ENCODE results near the gene ZNF281.
"Not testable (repeated sequence)": the region's sequence is repeated elsewhere in the genome, so short reads cannot be mapped to it uniquely, and the experiment has no call there.

Gene ZNF281

DNA sequence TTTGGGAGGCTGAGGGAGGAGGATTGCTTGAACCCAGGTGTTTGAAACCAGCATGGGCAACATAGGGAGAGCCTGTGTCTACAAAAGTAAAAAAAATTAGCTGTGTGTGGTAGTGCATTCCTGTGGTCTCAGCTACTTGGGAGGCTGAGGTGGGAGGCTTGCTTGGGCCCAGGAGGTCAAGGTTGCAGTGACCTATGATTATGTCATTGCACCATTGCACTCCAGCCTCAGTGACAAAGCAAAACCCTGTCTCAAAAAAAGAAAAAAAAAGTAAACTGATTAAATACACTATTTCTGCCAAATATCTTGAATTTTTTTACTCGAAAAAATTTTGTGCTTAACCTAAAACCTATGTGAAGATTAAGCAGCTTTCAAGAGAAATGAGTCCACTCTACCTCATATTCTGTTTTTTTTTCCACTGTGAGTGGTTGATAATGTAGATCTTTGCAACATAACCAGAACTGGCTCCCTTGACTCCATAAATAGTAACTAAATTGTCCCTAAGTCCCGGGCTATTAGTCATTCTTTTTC, 19.4 kb upstream of the ZNF281 start:
- no peak for DNase-seq

DNA sequence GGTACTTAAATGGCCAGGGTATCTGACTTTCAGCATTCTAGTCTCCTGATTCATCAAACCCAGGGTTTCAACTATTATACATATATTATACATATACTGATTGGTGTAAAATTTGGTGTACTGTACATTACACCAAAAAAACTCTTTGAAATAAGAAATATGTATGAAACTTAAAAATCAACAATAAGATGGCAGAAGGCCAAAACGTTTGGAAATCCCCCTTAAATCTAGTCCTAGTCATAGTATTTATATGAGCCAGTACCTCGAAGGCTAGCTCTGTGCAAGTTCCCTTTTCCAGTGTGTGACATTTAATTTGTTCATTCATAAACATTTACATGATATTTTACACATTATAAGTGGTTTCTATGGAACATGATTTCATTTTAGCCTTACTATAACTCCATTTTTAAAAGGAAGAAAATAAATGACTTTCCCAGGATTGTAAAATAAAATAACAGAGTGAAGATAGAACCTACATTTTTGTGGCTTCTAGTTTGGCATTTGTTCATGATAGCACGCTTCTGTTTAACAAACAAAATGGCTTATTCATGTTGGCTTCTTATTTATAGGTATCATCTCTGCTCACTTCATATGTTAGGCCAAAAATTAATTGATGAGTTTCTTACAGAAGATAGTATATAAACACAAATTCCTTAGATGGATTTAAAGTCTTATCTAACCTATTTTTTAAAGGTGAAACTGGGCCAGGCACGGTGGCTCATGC, 18.8 kb upstream of the ZNF281 start:
- DNase-seq: no peak

DNA sequence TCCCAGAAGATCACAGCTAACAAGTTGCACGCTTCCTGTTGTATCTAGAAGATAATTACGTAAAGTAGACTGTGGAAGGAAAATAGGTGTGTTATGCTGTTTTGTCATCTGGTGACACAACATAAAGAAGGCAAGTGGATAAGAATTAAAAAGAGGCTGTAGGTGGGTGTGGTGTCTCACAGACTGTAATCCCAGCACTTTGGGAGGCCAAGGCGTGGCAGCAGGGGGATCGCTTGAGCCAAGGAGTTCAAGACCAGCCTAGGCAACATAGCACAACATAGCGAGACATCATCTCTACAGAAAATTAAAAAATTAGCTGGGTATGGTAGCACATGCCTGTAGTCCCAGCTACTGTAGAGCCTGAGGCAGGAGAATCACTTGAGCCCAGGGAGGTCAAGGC, 17.9 kb upstream of the ZNF281 start:
- no peak for DNase-seq

GRCh38 chr1:200426196-200426595, 16.4 kb upstream of the ZNF281 start:
- DNase-seq: no peak

DNA sequence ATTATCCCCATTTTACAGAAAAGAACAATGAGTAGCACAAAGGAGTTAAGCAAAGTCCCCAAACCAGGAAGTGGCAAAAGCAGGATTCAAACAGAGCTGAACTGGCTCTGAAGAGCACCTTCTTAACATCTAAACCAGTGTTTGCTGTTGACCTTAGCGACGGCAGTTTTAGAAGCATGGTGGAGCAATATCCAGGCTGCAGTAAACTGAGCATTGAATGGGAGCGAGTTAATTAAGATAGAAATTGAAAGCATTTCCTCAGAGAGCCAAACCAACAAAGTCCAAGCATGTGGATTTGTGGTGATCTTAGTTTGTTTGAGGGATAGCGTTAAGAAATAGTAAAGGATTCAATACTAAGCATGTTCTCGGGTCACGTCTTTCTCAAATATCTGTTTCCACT, 13.4 kb upstream of the ZNF281 start:
- no peak for DNase-seq

GRCh38 chr1:200422211-200422610, 12.4 kb upstream of the ZNF281 start:
- no peak for DNase-seq

DNA sequence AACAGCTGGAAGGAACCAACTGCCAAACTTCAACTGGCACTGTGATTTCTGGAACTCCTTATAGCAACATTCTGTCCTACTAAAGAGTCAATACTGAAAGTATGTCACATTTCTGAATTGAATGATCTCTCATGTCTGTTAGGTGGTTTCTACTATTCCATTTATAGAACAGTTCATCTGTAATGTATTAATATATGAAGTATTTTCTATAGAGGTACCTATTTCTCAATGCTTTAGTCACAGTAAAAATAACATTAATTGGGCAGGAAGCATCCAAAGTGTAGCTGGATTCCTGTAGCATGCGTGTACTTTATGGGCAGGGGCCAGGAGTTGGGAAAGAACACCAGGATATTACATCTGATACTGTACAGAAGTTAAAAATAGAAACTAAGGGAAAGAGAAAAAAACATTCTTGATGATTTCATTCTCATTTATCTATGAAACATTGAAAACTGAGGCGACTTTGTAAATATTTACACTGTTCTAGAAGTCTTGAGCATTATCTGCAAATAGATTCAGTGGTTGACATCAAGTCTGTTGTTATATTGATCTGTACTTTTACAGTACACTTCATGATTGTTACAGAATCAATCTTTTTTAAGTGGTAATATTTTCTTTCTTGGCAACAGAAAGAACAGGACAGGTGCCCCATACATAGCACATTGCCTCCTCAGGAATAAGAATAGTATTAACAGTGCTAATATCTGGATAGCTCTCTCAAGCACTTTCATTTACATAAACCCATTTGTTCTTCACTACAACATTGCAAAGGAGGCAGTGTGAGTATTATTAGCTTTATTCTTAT, 6.2 kb upstream of the ZNF281 start:
- DNase-seq: no peak

DNA sequence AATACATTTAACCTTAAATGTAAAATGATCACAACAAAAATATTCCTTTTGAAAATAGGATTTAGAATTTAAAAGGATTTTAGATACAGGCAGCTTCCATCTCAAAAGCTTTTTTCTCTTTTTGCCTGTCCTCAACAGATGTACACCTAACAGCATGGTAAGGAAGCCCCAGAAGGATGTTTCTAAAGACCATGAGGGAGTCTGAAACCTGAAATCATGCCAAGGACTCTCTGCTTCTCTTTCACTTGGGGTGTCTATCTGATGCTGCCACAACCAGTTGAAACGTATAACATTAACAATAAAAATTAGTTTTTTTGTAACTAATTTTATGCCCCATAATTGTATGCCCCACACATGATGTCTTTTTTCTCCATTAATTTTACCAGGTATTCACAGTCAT, 5.4 kb upstream of the ZNF281 start:
- no peak for DNase-seq

GRCh38 chr1:200414657-200415056, 4.8 kb upstream of the ZNF281 start:
- DNase-seq: no peak

- not testable (repeated sequence) for DNase-seq
Observed at GRCh38 chr1:200413766-200414165, 3.9 kb upstream of the ZNF281 start.

DNA sequence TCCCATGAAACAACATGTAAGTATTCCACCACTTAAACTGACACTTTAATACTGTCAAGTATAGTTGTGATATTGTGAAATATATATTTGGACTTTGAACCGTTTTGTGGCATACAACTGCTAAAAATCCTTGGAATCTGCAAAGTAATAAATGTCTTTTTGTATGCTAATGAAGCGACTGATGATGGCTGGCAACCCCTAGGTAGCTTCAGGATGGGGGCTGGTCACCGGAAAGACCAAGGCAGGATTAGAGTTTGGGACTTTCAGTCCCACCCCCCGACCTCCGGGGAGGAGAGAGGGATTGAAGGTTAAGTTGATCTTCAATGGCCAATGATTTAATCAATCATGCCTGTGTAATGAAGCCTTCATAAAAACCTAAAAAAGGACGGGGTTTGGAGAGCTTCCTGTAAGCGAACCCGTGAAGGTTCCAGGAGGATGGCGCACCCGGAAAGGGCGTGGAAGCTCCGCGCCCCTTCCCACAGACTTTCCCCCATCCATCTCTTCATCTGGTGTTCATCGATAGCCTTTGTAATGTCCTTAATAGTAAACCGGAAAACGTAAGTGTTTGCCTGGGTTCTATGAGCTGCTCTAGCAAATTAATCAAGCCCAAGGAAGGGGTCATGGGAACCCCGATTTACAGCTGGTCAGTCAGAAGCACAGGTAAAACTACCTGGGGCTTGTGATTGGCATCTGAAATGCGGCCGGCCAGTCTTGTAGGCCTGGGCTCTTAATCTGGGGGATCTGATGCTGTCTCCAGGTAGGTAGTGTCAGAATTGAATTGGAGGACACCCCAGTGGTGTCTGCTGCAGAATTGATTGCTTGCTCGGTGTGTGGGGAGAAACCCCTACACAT, 1.8 kb upstream of the ZNF281 start:
- DNase-seq: no peak

DNA sequence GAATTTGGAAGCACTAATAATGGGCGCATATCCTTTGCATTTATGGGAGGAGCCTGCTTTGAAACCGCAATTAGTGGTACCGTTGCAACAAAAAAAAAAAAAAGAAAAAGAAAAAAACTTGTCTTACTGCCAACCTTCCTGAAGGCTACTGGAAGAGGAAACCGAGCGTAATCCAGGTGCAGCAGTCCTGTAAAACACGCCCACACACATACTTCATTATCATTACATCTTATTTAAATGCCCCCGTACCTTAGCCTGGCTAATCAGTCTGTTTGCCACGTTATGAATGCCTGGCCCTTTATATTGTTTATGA, 686 bp upstream of the ZNF281 start:
- DNase-seq: no peak

- DNase-seq: peak; percentile 80
Observed at GRCh38 chr1:200409203-200409760, 554 bp downstream of the ZNF281 start.

GRCh38 chr1:200406161-200406797, 3.6 kb downstream of the ZNF281 start:
- DNase-seq: no peak

DNA sequence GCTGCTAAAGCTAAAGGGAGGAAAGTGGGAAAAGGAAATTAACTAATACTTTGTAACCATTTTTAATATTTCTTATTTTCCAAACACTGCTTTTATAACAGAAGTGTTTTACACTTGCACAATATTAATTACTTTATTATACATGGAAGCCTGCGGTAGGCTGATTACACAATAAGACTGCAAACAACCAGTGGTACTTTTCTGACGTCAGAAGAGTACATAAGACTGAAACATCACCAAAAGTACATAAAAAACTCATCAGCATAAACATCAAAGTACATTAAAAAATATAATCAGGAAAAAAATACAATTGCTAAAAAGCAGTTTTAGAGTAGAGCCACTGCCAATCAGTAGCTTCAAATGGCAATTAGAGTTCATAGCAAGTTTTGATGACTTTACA, 4.6 kb downstream of the ZNF281 start:
- DNase-seq: no peak

DNA sequence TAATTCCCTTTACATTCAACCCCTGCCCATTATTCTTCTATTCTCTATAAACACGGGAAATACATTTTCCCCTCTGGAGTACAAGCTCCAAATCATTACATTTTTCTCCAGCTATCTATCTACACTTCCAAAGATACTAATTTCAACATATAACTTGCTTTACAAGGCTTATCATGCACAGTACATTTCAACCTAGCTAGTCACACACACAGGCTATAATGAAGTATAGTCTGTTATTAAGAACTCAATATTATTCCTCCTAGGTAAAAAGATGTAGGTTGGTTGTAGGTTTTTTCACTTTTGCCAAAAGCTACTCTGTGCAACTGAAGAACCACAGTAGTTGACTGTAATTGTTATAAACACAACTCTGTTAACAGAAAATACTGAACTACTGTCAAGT, 8.1 kb downstream of the ZNF281 start:
- no peak for DNase-seq

- no peak for DNase-seq
Observed at GRCh38 chr1:200401263-200401662, 8.6 kb downstream of the ZNF281 start.

- DNase-seq: no peak
Observed at GRCh38 chr1:200400556-200400955, 9.3 kb downstream of the ZNF281 start.

DNA sequence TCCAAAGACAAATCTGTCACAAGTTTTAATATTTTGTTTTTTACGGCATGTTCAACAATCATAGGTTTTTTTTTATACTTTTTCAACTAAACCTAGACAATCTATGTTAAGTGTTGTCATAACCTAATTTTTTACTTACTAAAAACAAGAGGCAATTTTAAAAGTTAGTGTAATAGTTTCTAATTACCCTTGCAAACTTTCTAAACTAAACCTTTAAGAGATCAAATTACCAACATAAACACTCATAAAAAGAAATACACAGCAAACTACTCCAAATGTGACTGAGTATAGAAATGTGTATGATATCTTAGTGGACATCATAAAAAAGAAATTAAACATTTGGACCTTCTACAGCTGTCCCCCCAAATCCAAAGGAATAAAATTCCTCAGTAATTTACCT, 10.0 kb downstream of the ZNF281 start:
- no peak for DNase-seq

DNA sequence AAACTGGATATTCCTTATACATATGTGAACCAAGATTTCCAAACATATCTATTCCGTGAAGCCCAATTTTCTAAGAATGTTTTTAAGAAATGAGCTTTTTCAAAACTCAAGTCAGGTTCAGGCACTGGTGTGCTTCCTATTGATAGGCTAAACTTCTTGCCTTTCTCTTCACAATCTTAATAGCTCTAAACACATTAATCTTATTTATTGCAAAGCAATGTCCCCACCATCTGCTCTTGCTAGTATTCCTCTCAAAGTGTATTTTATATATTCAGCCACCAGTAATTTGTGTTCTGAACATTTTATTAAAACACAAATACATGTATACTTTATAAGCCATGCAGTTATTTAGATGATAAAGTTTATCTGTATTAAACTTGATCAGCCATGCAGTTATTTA, 11.5 kb downstream of the ZNF281 start:
- no peak for DNase-seq

- no peak for DNase-seq
Observed at GRCh38 chr1:200392625-200393185, 17.1 kb downstream of the ZNF281 start.

DNA sequence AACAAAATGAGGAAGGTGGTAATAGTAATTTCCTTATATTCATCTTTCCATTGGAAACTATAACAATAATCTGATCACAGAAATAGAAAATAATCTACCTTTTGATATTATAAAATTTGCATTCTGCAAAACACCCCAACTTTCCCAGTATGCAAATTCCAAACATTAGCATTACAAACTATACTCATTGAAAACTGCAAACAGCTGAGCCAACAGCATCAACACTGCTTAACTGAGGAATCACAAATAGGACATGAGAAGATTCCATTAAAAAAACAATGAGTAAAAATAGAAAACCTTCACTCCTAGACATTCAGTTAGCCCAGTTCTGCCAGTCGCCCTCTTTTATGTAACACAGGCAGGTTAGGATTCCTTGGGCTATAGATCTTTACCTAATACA, 18.1 kb downstream of the ZNF281 start:
- no peak for DNase-seq

Measured in activated effector memory CD4-positive, alpha-beta T cell treated with anti-CD3 and anti-CD28 coated beads, Interleukin-2, amount 50 U/mL, for 16 hours (primary cell).